ENCODE results near the gene GP2. TPM values are rescaled to one million over a fixed set of nuclear protein-coding genes. Genes with fewer than 3 reads are reported as not detected.

GP2 gene
- total RNA-seq, 3 donors from 2014 or later = 0.85 to 6.2 (median 2.5) TPM

DNA sequence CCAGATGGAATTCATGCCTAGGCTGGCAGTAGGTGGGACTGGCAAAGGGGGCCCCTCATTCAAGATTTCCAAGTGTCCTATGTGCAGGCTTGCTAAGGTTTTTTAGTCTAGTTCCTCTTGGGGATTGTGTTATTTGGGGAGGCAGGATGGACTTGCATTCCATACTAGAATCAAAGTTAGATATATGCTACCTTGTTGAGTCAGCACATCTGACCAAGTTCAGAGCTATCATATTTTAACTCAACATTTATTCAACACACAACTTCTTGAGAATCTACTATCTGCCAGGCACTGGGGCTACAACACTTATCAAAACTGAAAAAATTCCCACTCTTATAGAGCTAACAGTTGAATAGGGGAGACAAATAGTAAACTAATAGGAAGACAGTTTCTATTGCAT lies 6.7 kb downstream of the GP2 start:
- Histone ChIP-seq H3K4me3 (no peak overlapping the region), H3K9me3 (no peaks in the 10 kb centered on the region), H3K4me1 (ENCODE audit: low read depth) (no peaks in the 10 kb centered on the region), H3K36me3 (ENCODE audit: low read depth) (no peaks in the 10 kb centered on the region)
- intact Hi-C loops (cut with DNase I, micrococcal nuclease) = no loop called here
- no peak for TF ChIP-seq CTCF (IDR thresholded peaks at IDR 0.05)
- DNase-seq (no peak), ATAC-seq (no peak)

DNA sequence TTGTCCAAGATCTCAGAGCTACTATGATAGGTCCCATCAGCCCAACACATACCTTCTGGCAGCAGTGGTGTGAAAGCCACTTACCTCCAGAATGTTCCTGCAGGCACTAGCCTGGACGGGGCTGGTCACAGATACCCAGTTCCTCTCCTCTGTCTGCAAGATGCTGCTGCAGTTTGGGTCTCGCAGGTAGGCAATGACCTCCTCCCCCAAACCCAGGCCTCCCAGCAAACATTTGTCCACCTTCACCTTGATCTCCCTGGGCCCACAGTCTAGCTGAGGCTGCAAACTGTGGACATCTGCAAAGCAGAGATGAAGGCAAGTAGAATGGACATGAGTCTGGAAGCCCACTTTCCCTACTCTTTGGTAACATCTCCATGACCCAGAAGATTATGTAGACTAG lies 7.1 kb downstream of the GP2 start:
- ATAC-seq (no peak), DNase-seq (no peak)
- intact Hi-C loops (cut with DNase I, micrococcal nuclease) = no loop called here
- H3K4me3 ChIP-seq = no peak overlapping the region
- no peak for TF ChIP-seq CTCF (IDR thresholded peaks at IDR 0.05)
- no peaks in the 10 kb centered on the region for H3K4me1 ChIP-seq (ENCODE audit: low read depth)
- H3K36me3 ChIP-seq (ENCODE audit: low read depth) = no peaks in the 10 kb centered on the region
- H3K9me3 ChIP-seq = no peaks in the 10 kb centered on the region

DNA sequence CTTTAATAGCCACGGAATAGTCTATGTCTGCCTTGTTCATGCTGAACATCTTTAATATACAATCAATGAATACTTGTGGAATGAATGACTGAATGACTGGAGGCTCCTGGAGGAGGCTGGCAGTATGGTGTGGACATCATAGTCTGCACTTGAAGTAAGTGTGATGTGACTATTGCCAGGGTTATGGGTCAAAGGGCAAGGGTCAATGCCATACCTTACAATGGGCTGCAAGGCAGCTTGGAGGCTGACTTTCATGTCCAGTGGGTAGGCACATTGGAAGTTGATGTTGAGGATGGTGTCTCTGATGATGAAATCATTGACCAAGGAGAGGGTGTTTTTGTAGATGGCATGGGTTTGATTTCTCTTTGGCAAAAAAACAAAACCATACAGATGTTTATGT lies 7.9 kb downstream of the GP2 start:
- DNase-seq (no peak), ATAC-seq (no peak)
- no peaks in the 10 kb centered on the region for H3K4me1 ChIP-seq (ENCODE audit: low read depth)
- H3K36me3 ChIP-seq (ENCODE audit: low read depth) = no peaks in the 10 kb centered on the region
- no peaks in the 10 kb centered on the region for H3K9me3 ChIP-seq
- intact Hi-C loops (cut with DNase I, micrococcal nuclease) = no loop called here
- H3K4me3 ChIP-seq = no peak overlapping the region
- no peak for TF ChIP-seq CTCF (IDR thresholded peaks at IDR 0.05)

DNA sequence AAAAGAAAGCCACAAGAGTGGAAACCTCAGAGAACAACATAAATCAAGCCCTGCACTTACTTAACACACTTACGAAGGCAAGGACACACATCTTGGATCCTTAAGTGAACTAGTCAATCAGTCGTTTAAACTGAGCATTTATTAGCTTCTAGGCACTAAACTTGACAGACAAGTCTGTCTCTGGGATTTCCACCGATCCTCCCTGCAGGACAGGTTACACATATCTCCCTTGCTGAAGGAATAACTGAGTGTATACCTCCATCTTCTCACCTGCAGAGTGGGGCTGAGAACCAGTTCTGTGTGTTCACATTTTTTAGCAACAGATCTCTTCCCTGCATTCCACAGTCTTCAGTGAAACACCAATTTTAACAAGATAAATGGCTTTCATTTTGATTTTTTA lies 8.9 kb downstream of the GP2 start:
- DNase-seq = no peak
- Histone ChIP-seq H3K4me3 (no peak overlapping the region), H3K9me3 (no peaks in the 10 kb centered on the region), H3K4me1 (ENCODE audit: low read depth) (no peaks in the 10 kb centered on the region), H3K36me3 (ENCODE audit: low read depth) (no peaks in the 10 kb centered on the region)
- intact Hi-C loops (cut with DNase I, micrococcal nuclease) = no loop called here
- TF ChIP-seq CTCF (IDR thresholded peaks at IDR 0.05) = no peak
- ATAC-seq = no peak

DNA sequence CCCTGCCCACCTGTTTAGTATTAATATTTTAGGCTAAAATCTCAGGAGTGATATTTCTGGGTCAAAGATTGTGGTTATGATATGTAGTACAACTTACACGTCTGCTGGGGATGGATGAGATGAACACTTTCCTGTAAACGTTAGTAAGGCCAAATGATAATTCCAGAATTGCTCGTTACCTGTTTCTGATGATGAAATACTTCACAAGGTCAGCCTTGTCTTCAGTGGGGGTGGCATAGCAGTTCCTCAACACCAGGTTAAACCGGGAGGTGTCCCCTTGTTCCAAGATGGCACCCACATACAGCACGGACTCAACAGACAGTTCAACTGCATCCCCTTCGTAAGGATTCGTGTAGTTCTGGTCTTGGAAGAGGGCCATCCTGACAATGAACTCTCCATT lies 9.3 kb downstream of the GP2 start:
- ATAC-seq (no peak), DNase-seq (no peak)
- no peaks in the 10 kb centered on the region for H3K36me3 ChIP-seq (ENCODE audit: low read depth)
- no peak for TF ChIP-seq CTCF (IDR thresholded peaks at IDR 0.05)
- intact Hi-C loops (cut with DNase I, micrococcal nuclease) = no loop called here
- no peaks in the 10 kb centered on the region for H3K9me3 ChIP-seq
- H3K4me3 ChIP-seq = no peak overlapping the region
- H3K4me1 ChIP-seq (ENCODE audit: low read depth) = no peaks in the 10 kb centered on the region

GRCh38 chr16:20317117-20317516 lies 10.2 kb downstream of the GP2 start:
- H3K4me3 ChIP-seq = no peak overlapping the region
- no peaks in the 10 kb centered on the region for H3K36me3 ChIP-seq (ENCODE audit: low read depth)
- no peak for TF ChIP-seq CTCF (IDR thresholded peaks at IDR 0.05)
- H3K4me1 ChIP-seq (ENCODE audit: low read depth) = no peaks in the 10 kb centered on the region
- DNase-seq (no peak), ATAC-seq (no peak)
- no peaks in the 10 kb centered on the region for H3K9me3 ChIP-seq
- intact Hi-C loops (cut with DNase I, micrococcal nuclease) = no loop called here
